HepG2 (cell line): ENCODE data around the gene HS3ST3B1. TPM values are rescaled to one million over a fixed set of nuclear protein-coding genes. Genes with fewer than 3 reads are reported as not detected.
A peak's percentile ranks its signal among the peaks of the same experiment; 100 is the strongest.

Source experiments
- ATAC-seq: fragments of 200-7000 bp; cut with Tn5 transposase; 3 replicates; pipeline ENCODE4 v1.9.1; 2020; ENCODE audit warnings: mild to moderate bottlenecking, moderate library complexity
- BruUV-seq: library from RNA; stranded (reverse); fragments of 400-500 nt; replicated peaks from 2 replicates; lab custom pipeline; 2021; lab: Mats Ljungman, UMichigan
- CTCF ChIA-PET: fragments of 300-600 bp; formaldehyde crosslinking; extraction: SDS; loops from one replicate; lab custom pipeline; 2021; ENCODE audit warnings: low total read pairs, inconsistent platforms, low intra/inter-chr PET ratio; lab: Yijun Ruan, JAX
- POLR2A ChIA-PET: fragments of 350-600 bp; sonication (Branson Sonifier 250); formaldehyde crosslinking; loops from one replicate; lab custom pipeline; 2020; ENCODE audit warnings: antibody characterized with exemption, inconsistent platforms; lab: Yijun Ruan, JAX
- DNase-seq: peaks from one replicate; pipeline ENCODE4 v3.0.0-alpha.2; 2015; ENCODE audit warnings: low spot score
- FAIRE-seq: peaks from 3 replicates; lab custom pipeline; 2011; peaks lifted over from hg19 to GRCh38; lab: Jason Lieb, UNC
- H2AFZ ChIP-seq: one replicate; pipeline ENCODE4 v1.6.1; 2011; ENCODE audit warnings: low read length, inconsistent platforms
- H3K27ac ChIP-seq: fragments of 300-600 bp; 3 replicates; pipeline ENCODE4 v1.8.0; 2011; ENCODE audit warnings: mixed run types, mild to moderate bottlenecking, mixed read lengths, low read length, inconsistent platforms; ENCODE audit not compliant: insufficient read depth; ENCODE audit errors: extremely low read length
- H3K27me3 ChIP-seq, 2 experiments: fragments of 200-600 bp in 1 of 2; 2 replicates in 1 of 2; 3 replicates in 1 of 2; pipeline versions ENCODE4 v1.6.0 to v1.8.0; 2011; ENCODE audit warnings: low read length in 2 of 2, mild to moderate bottlenecking in 2 of 2, moderate library complexity in 2 of 2, inconsistent platforms in 1 of 2; ENCODE audit not compliant: insufficient read depth in 2 of 2, control insufficient read depth in 1 of 2
- H3K36me3 ChIP-seq, 2 experiments: fragments of 200-600 bp in 1 of 2; replicated peaks in 1 of 2; 2 replicates in 1 of 2; 3 replicates in 1 of 2; pipeline versions ENCODE4 v1.5.1 to v1.8.0; 2011; ENCODE audit warnings: low read length in 2 of 2, inconsistent platforms in 1 of 2; ENCODE audit not compliant: insufficient read depth in 2 of 2, control insufficient read depth in 1 of 2
- H3K4me1 ChIP-seq: 2 replicates; pipeline ENCODE4 v1.5.1; 2012; ENCODE audit warnings: low read length, inconsistent platforms; ENCODE audit not compliant: insufficient read depth
- H3K4me2 ChIP-seq: 2 replicates; pipeline ENCODE4 v1.6.0; 2011; ENCODE audit warnings: low read depth, low read length, inconsistent platforms
- H3K4me3 ChIP-seq, 3 experiments: fragments of 200-600 bp in 1 of 3; sonication (generic), shearing (Covaris generic) in 1 of 3; replicated peaks in 1 of 3; 2 replicates each; pipeline ENCODE4 v1.5.1; 2011 to 2016; ENCODE audit warnings: low read length in 3 of 3, inconsistent platforms in 2 of 3, low read depth in 2 of 3, mild to moderate bottlenecking in 2 of 3, control low read depth in 1 of 3, mixed read lengths in 1 of 3; ENCODE audit not compliant: insufficient read depth in 1 of 3
- H3K79me2 ChIP-seq: one replicate; pipeline ENCODE4 v1.6.1; 2011; ENCODE audit warnings: low read length, inconsistent platforms; ENCODE audit not compliant: insufficient read depth
- H3K9ac ChIP-seq: 2 replicates; pipeline ENCODE4 v1.6.0; 2011; ENCODE audit warnings: mild to moderate bottlenecking, low read depth, low read length, inconsistent platforms; ENCODE audit not compliant: insufficient read depth
- H3K9me3 ChIP-seq: 2 replicates; pipeline ENCODE4 v1.5.1; 2012; ENCODE audit warnings: mild to moderate bottlenecking, low read length
- H4K20me1 ChIP-seq: 2 replicates; pipeline ENCODE4 v1.6.0; 2011; ENCODE audit warnings: inconsistent platforms, mild to moderate bottlenecking, low read length, moderate library complexity; ENCODE audit not compliant: insufficient read depth
- EP300 ChIP-seq, 3 experiments: sonication (generic) in 1 of 3; formaldehyde crosslinking in 1 of 3; IDR thresholded peaks; 2 replicates each; pipeline versions ENCODE4 v1.5.1 to v1.6.1; 2011 to 2020; ENCODE audit warnings: low read depth in 2 of 3, low read length in 2 of 3, borderline replicate concordance in 1 of 3, improper control_type of control experiment in 1 of 3, mild to moderate bottlenecking in 1 of 3, missing genetic modification reagents in 1 of 3, moderate library complexity in 1 of 3
- HDAC2 ChIP-seq: sonication (generic); formaldehyde crosslinking; IDR thresholded peaks from 2 replicates; pipeline ENCODE4 v1.4.0; 2020; ENCODE audit warnings: missing genetic modification reagents
- NCOR1 ChIP-seq: fragments of 200-600 bp; sonication (generic); IDR thresholded peaks from 2 replicates; pipeline ENCODE4 v1.7.0; 2017; ENCODE audit warnings: antibody characterized with exemption, low read length, borderline replicate concordance
- NFKBIZ ChIP-seq: IDR thresholded peaks from 2 replicates; pipeline ENCODE4 v1.6.1; 2018; ENCODE audit warnings: missing genetic modification reagents, missing compliant biosample characterization
- PRDM4 ChIP-seq: sonication (generic); formaldehyde crosslinking; IDR thresholded peaks from 2 replicates; pipeline ENCODE4 v1.9.0; 2021; ENCODE audit warnings: missing genetic modification reagents, borderline replicate concordance
- TBX3 ChIP-seq: fragments of 450-650 bp; IDR thresholded peaks from 2 replicates; pipeline ENCODE4 v1.6.1; 2017; ENCODE audit warnings: antibody characterized with exemption, mild to moderate bottlenecking, inconsistent platforms, borderline replicate concordance
- ZFP36L1 ChIP-seq: sonication (generic); formaldehyde crosslinking; IDR thresholded peaks from 2 replicates; pipeline ENCODE4 v1.8.0; 2022; ENCODE audit warnings: mild to moderate bottlenecking, missing genetic modification reagents, moderate library complexity
- ZNF317 ChIP-seq: sonication (generic); formaldehyde crosslinking; IDR thresholded peaks from 2 replicates; pipeline ENCODE4 v1.5.0; 2020; ENCODE audit warnings: mild to moderate bottlenecking, missing genetic modification reagents
- ZNF350 ChIP-seq: sonication (generic); formaldehyde crosslinking; IDR thresholded peaks from 2 replicates; pipeline ENCODE4 v1.4.0; 2020; ENCODE audit warnings: mild to moderate bottlenecking, low read depth, missing genetic modification reagents, borderline replicate concordance
- ZNF569 ChIP-seq: sonication (generic); formaldehyde crosslinking; IDR thresholded peaks from 2 replicates; pipeline ENCODE4 v1.5.0; 2020; ENCODE audit warnings: mild to moderate bottlenecking, missing genetic modification reagents, moderate library complexity, borderline replicate concordance
- ZNF691 ChIP-seq: sonication (generic); formaldehyde crosslinking; IDR thresholded peaks from 2 replicates; pipeline ENCODE4 v1.4.0; 2020; ENCODE audit warnings: missing genetic modification reagents, low read depth, mild to moderate bottlenecking, borderline replicate concordance
- ZNF747 ChIP-seq: sonication (generic); formaldehyde crosslinking; IDR thresholded peaks from 2 replicates; pipeline ENCODE4 v1.8.1; 2023; ENCODE audit warnings: missing genetic modification reagents, mild to moderate bottlenecking, borderline replicate concordance
- ZNF761 ChIP-seq: sonication (generic); formaldehyde crosslinking; conservative IDR thresholded peaks from 2 replicates; pipeline ENCODE4 v1.4.0; 2020; ENCODE audit warnings: mild to moderate bottlenecking, missing genetic modification reagents
- WGBS: methylation state at CpG from one replicate; pipeline ENCODE4 v1.1.6; 2017; ENCODE audit warnings: low lambda C conversion rate; 5-methylcytosine and 5-hydroxymethylcytosine counted together
- in situ Hi-C: cut with HindIII; loops from 2 replicates; pipeline ENCODE4 v1.10.0; 2017; ENCODE audit warnings: low pct_unique_long_range_greater_than_20kb; ENCODE audit not compliant: extremely low pct_ligation_motif_present
- intact Hi-C: fragments of 100-400 bp; cut with micrococcal nuclease; formaldehyde crosslinking; loops from one replicate; pipeline ENCODE4 v1.10.0; 2022; ENCODE audit not compliant: unreplicated experiment
- polyA plus RNA-seq, 8 experiments: library from polyadenylated mRNA; depleted of rRNA in 3 of 8; stranded (reverse) in 7 of 8; unstranded in 1 of 8; fragments of >200 nt; fragmentation: Illumina TruSeq in 4 of 8; extraction: Trizol in 4 of 8; gene quantifications; 2 replicates each; pipeline versions ENCODE4 v1.2.1 to v1.2.3, GENCODE V29; 2011 to 2016; ENCODE audit warnings: low read depth in 4 of 8, missing spikeins in 1 of 8, mixed read lengths in 1 of 8; ENCODE audit not compliant: insufficient read depth in 1 of 8
- total RNA-seq, 5 experiments: library from RNA; depleted of rRNA; stranded (reverse); fragments of >200 nt; fragmentation: Illumina TruSeq; extraction: Trizol; gene quantifications; 2 replicates each; pipeline ENCODE4 v1.2.3, GENCODE V29; 2016; ENCODE audit warnings: low read depth in 1 of 5
- TF ChIP-seq, protein P1 (sequence below): sonication (generic); formaldehyde crosslinking; IDR thresholded peaks from 2 replicates; pipeline ENCODE4 v1.4.0; 2020; ENCODE audit warnings: missing genetic modification reagents
- TF ChIP-seq, protein P2 (sequence below): sonication (generic); formaldehyde crosslinking; IDR thresholded peaks from 2 replicates; pipeline ENCODE4 v1.4.0; 2020; ENCODE audit warnings: mild to moderate bottlenecking, missing genetic modification reagents

The HS3ST3B1 gene
- total and polyA plus RNA-seq, 2 of the 13 experiments (the other 11 are each of a cell fraction or from before 2014, with no cell fraction given): 15.7 to 39.5 TPM

- Histone ChIP-seq H3K4me3 (peak overlapping the region; percentile 57 to 92 (median 71)), H2AFZ (no peak overlapping the region), H3K27ac (peak overlapping the region; percentile 93), H3K4me2 (peak overlapping the region; percentile 95), H3K36me3 (peaks cover 11 to 30% of the 10 kb centered on the region in 2 experiments; a peak in 4 of 5 replicates), H3K9ac (peak overlapping the region; percentile 81), H3K4me1 (peaks cover 47% of the 10 kb centered on the region), H3K9me3 (no peaks in the 10 kb centered on the region), H3K79me2 (peaks cover 91% of the 10 kb centered on the region), H3K27me3 (no peaks in the 10 kb centered on the region), H4K20me1 (peaks cover 18% of the 10 kb centered on the region)
- peak; percentile 94 for DNase-seq
- ChIA-PET CTCF (no interaction called here), POLR2A (interaction anchor here (0.7 to 14.0 kb wide), 19 partner anchors 8 to 871 kb away, joined by 3 to 288 read pairs (median 5); partner anchors contain the start of gene HS3ST3B1)
- 24% methylated on average over 37 of the region's 71 CpGs for WGBS
- in situ Hi-C loops: loop anchor here (5.0 kb wide), 1 partner anchor 63 kb away; no protein-coding TSS in a partner anchor
- intact Hi-C loops: loop anchor here (1.0 to 10.0 kb wide), 3 partner anchors 9 to 476 kb away; no protein-coding TSS in a partner anchor
- ATAC-seq: peak; percentile 97
- no TSS peak for BruUV-seq
- FAIRE-seq: peak; percentile 55
- TF ChIP-seq NCOR1 (no peak; the same call in 1 of the 2 replicates), HDAC2 (CRISPR knock-in tag) (no peak; the same call in 1 of the 2 replicates), ZNF747 (CRISPR knock-in tag) (peak; percentile 94), ZFP36L1 (no peak; the same call in 1 of the 2 replicates), PRDM4 (CRISPR knock-in tag) (no peak), ZNF761 (CRISPR knock-in tag) (no peak; the same call in 1 of the 2 replicates), ZNF350 (CRISPR knock-in tag) (peak; percentile 82; the same call in 1 of the 2 replicates), EP300 (IDR thresholded peaks at IDR 0.05; ENCODE audit: low read depth in 2 of 2, low read length in 2 of 2) (peak in 1 of 2 experiments; percentile 30; a peak in 1 of 4 replicates), EP300 (CRISPR knock-in tag; IDR thresholded peaks at IDR 0.05; ENCODE audit: borderline replicate concordance) (peak; percentile 62), NFKBIZ (CRISPR knock-in tag) (no peak), TBX3 (no peak), ZNF569 (CRISPR knock-in tag) (peak; percentile 34; the same call in 1 of the 2 replicates), ZNF317 (CRISPR knock-in tag) (no peak), ZNF691 (no peak; the same call in 1 of the 2 replicates)
- TF ChIP-seq, protein P1, sequence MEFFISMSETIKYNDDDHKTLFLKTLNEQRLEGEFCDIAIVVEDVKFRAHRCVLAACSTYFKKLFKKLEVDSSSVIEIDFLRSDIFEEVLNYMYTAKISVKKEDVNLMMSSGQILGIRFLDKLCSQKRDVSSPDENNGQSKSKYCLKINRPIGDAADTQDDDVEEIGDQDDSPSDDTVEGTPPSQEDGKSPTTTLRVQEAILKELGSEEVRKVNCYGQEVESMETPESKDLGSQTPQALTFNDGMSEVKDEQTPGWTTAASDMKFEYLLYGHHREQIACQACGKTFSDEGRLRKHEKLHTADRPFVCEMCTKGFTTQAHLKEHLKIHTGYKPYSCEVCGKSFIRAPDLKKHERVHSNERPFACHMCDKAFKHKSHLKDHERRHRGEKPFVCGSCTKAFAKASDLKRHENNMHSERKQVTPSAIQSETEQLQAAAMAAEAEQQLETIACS (CRISPR knock-in tag): no peak
- TF ChIP-seq, protein P2, sequence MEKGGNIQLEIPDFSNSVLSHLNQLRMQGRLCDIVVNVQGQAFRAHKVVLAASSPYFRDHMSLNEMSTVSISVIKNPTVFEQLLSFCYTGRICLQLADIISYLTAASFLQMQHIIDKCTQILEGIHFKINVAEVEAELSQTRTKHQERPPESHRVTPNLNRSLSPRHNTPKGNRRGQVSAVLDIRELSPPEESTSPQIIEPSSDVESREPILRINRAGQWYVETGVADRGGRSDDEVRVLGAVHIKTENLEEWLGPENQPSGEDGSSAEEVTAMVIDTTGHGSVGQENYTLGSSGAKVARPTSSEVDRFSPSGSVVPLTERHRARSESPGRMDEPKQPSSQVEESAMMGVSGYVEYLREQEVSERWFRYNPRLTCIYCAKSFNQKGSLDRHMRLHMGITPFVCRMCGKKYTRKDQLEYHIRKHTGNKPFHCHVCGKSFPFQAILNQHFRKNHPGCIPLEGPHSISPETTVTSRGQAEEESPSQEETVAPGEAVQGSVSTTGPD: no peak
Measured at GRCh38 chr17:14308965-14309879, 8.3 kb downstream of the HS3ST3B1 start.
